C4-2B (cell line): ENCODE results near the gene RGS7.
"Not testable (repeated sequence)": the region's sequence is repeated elsewhere in the genome, so short reads cannot be mapped to it uniquely, and the experiment has no call there.

Source experiments
- H3K27ac ChIP-seq: fragments of 450-650 bp; 2 replicates; pipeline ENCODE4 v1.5.1; 2017
- CTCF ChIP-seq: fragments of 450-650 bp; conservative IDR thresholded peaks from 2 replicates; pipeline ENCODE4 v1.5.1; 2017; ENCODE audit warnings: mild to moderate bottlenecking
- ZFX ChIP-seq: fragments of 450-650 bp; IDR thresholded peaks from 2 replicates; pipeline ENCODE4 v1.6.1; 2017

RGS7 gene

GRCh38 chr1:240987928-240988327 is 369.1 kb downstream of the RGS7 start:
- TF ChIP-seq ZFX: no peak
- TF ChIP-seq CTCF: no peak
- no peak overlapping the region for H3K27ac ChIP-seq

- H3K27ac ChIP-seq: no peak overlapping the region
- TF ChIP-seq ZFX (no peak), CTCF (no peak)
Measured at GRCh38 chr1:240985081-240985480, 371.9 kb downstream of the RGS7 start.

- H3K27ac ChIP-seq: no peak overlapping the region
- TF ChIP-seq CTCF (no peak), ZFX (no peak)
Measured at GRCh38 chr1:240980342-240980741, 376.7 kb downstream of the RGS7 start.

- H3K27ac ChIP-seq: no peak overlapping the region
- no peak for TF ChIP-seq CTCF
- TF ChIP-seq ZFX: no peak
Measured at GRCh38 chr1:240976685-240977084, 380.3 kb downstream of the RGS7 start.

GRCh38 chr1:240973875-240974274 is 383.1 kb downstream of the RGS7 start:
- no peak for TF ChIP-seq CTCF
- no peak for TF ChIP-seq ZFX
- H3K27ac ChIP-seq: no peak overlapping the region

GRCh38 chr1:240972059-240972458 is 384.9 kb downstream of the RGS7 start:
- not testable (repeated sequence) for H3K27ac ChIP-seq

- H3K27ac ChIP-seq: no peak overlapping the region
- TF ChIP-seq CTCF (no peak), ZFX (no peak)
Measured at GRCh38 chr1:240970253-240970652, 386.8 kb downstream of the RGS7 start.

GRCh38 chr1:240968864-240969263 is 388.1 kb downstream of the RGS7 start:
- H3K27ac ChIP-seq: no peak overlapping the region
- no peak for TF ChIP-seq CTCF
- TF ChIP-seq ZFX: no peak
